Kidney glomerular epithelial cell (primary cell): ENCODE results near the gene MAPK11.

Source experiments
- DNase-seq: peaks from one replicate; lab custom pipeline; 2025; lab: John Stamatoyannopoulos, UW

The MAPK11 gene

GRCh38 chr22:50248196-50249081 lies 21.7 kb downstream of the MAPK11 start:
- no peak for DNase-seq

- DNase-seq: peak; percentile 1
These were observed 22.4 kb downstream of the MAPK11 start for GRCh38 chr22:50247748-50248147.

- DNase-seq: peak; percentile 4
These were observed 23.7 kb downstream of the MAPK11 start for GRCh38 chr22:50246242-50247175.

GRCh38 chr22:50245214-50246072 lies 24.7 kb downstream of the MAPK11 start:
- DNase-seq: no peak

- peak; percentile 85 for DNase-seq
These were observed 25.6 kb downstream of the MAPK11 start, which contains the start of gene TUBGCP6 for GRCh38 chr22:50244420-50245213. Gene TUBGCP6, minus strand, starts transcription at chr22:50245023. Its CDS starts 564 bp downstream, at chr22:50244459.

- DNase-seq: no peak
These were observed 26.3 kb downstream of the MAPK11 start for GRCh38 chr22:50243685-50244419.

- no peak for DNase-seq
These were observed 27.7 kb downstream of the MAPK11 start for GRCh38 chr22:50242406-50242949.

- no peak for DNase-seq
These were observed 31.4 kb downstream of the MAPK11 start for GRCh38 chr22:50238755-50239154.

- peak; percentile 3 for DNase-seq
These were observed 33.3 kb downstream of the MAPK11 start for GRCh38 chr22:50236731-50237409.

GRCh38 chr22:50233223-50233622 lies 37.0 kb downstream of the MAPK11 start:
- no peak for DNase-seq

GRCh38 chr22:50232481-50233151 lies 37.6 kb downstream of the MAPK11 start:
- DNase-seq: no peak

- no peak for DNase-seq
These were observed 40.8 kb downstream of the MAPK11 start for GRCh38 chr22:50229370-50229769.

- DNase-seq: no peak
These were observed 41.8 kb downstream of the MAPK11 start for GRCh38 chr22:50228366-50228765.

GRCh38 chr22:50227579-50228215 lies 42.5 kb downstream of the MAPK11 start:
- DNase-seq: no peak

- no peak for DNase-seq
These were observed 43.4 kb downstream of the MAPK11 start for GRCh38 chr22:50226875-50227165.

- no peak for DNase-seq
These were observed 43.9 kb downstream of the MAPK11 start for GRCh38 chr22:50226063-50226874.

- no peak for DNase-seq
These were observed 44.8 kb downstream of the MAPK11 start for GRCh38 chr22:50225200-50225969.
